Adrenal gland (tissue), 12 donors: ENCODE results near the gene TFEC. TPM values are rescaled to one million over a fixed set of nuclear protein-coding genes. Genes with fewer than 3 reads are reported as not detected.
"Not testable (repeated sequence)": the region's sequence is repeated elsewhere in the genome, so short reads cannot be mapped to it uniquely, and the experiment has no call there.

Source experiments
- DNase-seq, 7 donors: peaks; one replicate each; pipeline ENCODE4 v3.0.0-alpha.2; 2019 to 2020
- H3K27ac ChIP-seq, 5 donors: fragments of 200-600 bp; sonication (generic) in 4 of 5; 1 replicate in 3 of 5; 2 replicates in 2 of 5; pipeline versions ENCODE4 v1.5.1 to v1.8.0; 2016 to 2020; ENCODE audit warnings: mild to moderate bottlenecking in 1 of 5
- H3K27me3 ChIP-seq: fragments of 200-600 bp; 2 replicates; pipeline ENCODE4 v1.8.0; 2021
- H3K36me3 ChIP-seq, 2 donors: fragments of 200-600 bp; replicated peaks in 1 of 2; 1 replicate in 1 of 2; 2 replicates in 1 of 2; pipeline versions ENCODE4 v1.5.1 to v1.8.0; 2018 to 2022
- H3K4me1 ChIP-seq, 2 donors: fragments of 200-600 bp; replicated peaks in 1 of 2; 1 replicate in 1 of 2; 2 replicates in 1 of 2; pipeline versions ENCODE4 v1.5.1 to v1.8.0; 2018 to 2021
- H3K4me3 ChIP-seq, 4 donors: fragments of 200-600 bp; sonication (generic) in 3 of 4; one replicate each; pipeline ENCODE4 v1.5.1; 2016 to 2018
- H3K9me3 ChIP-seq, 3 donors: fragments of 200-600 bp; sonication (generic) in 1 of 3; replicated peaks in 1 of 3; 1 replicate in 2 of 3; 2 replicates in 1 of 3; pipeline versions ENCODE4 v1.5.1 to v1.8.0; 2016 to 2021
- CTCF ChIP-seq, 6 experiments: fragments of 450-650 bp in 4 of 6; fragments of 200-600 bp in 2 of 6; sonication (generic) in 1 of 6; IDR thresholded peaks; 1 replicate in 5 of 6; 2 replicates in 1 of 6; pipeline versions ENCODE4 v1.5.1 to v1.8.0; 2016 to 2021; ENCODE audit warnings: antibody characterized with exemption in 6 of 6, mild to moderate bottlenecking in 2 of 6, moderate library complexity in 1 of 6
- POLR2A ChIP-seq, 2 donors: fragments of 450-650 bp; IDR thresholded peaks; one replicate each; pipeline ENCODE4 v1.6.1; 2017; ENCODE audit warnings: antibody characterized with exemption in 2 of 2, mild to moderate bottlenecking in 2 of 2, moderate library complexity in 1 of 2
- WGBS, 4 donors: extraction: QIAGEN DNeasy Blood & Tissue Kit in 2 of 4; methylation state at CpG; one replicate each; pipeline versions ENCODE4 v1.1.5 to v1.1.7; 2013 to 2017; 5-methylcytosine and 5-hydroxymethylcytosine counted together
- intact Hi-C, 2 donors: fragments of 100-400 bp; cut with DNase I; formaldehyde crosslinking; loops; one replicate each; pipeline versions ENCODE4 v1.14.1 to v1.15.0; 2022 to 2023
- polyA plus RNA-seq, 3 donors: library from polyadenylated mRNA; stranded (reverse); fragments of 200-250 nt in 2 of 3; fragments of 350-450 nt in 1 of 3; fragmentation: Illumina TruSeq in 1 of 3; extraction: RNeasy Lipid Tissue Mini Kit (QIAGEN cat#74804) in 1 of 3; gene quantifications; one replicate each; pipeline ENCODE4 v1.2.3, GENCODE V29; 2013 to 2014
- total RNA-seq, 9 donors: library from RNA; depleted of rRNA in 4 of 9; stranded (reverse); fragments of >200 nt in 4 of 9; fragments of 120-200 nt in 1 of 9; fragmentation: NEBNext Ultra II Directional in 1 of 9; extraction: Animal tissue kit (Norgen Biotek cat#: 25700) in 1 of 9; gene quantifications; one replicate each; pipeline versions ENCODE4 v1.1.0 to v1.2.4, GENCODE V29; 2013 to 2023
- donor health status: healthy with polysubstance abuse.
- donor health status: Bipolar disorder and iron deficiency.
- donor health status: DM: yes; HTN: yes; CAD: no.
- donor health status: DM: no; HTN: no; CAD: no.
- donor health status: DM: no; HTN: no; CAD: no.
- donor health status: DM: yes; HTN: yes; CAD: no.

TFEC gene
- total and polyA plus RNA-seq, 12 donors, result 1.00 to 16.4 (median 4.5) TPM

GRCh38 chr7:116062666-116063065, 32.1 kb upstream of the TFEC start:
- intact Hi-C loops, result no loop called here
- Histone ChIP-seq H3K27ac (no peak overlapping the region), H3K4me1 (no peaks in the 10 kb centered on the region), H3K36me3 (no peaks in the 10 kb centered on the region), H3K4me3 (no peak overlapping the region), H3K9me3 (no peaks in the 10 kb centered on the region), H3K27me3 (no peaks in the 10 kb centered on the region)
- TF ChIP-seq CTCF (IDR thresholded peaks at IDR 0.05) (no peak), POLR2A (IDR thresholded peaks at IDR 0.05) (no peak)
- no peak for DNase-seq
- WGBS, 4 donors, result 71 to 81% (median 73%) methylated on average over 2 of the region's 2 CpGs

- 52 to 57% (median 53%) methylated on average over 2 of the region's 2 CpGs for WGBS, 4 donors
- no peak for DNase-seq
- Histone ChIP-seq H3K9me3 (no peaks in the 10 kb centered on the region), H3K27ac (no peak overlapping the region), H3K36me3 (no peaks in the 10 kb centered on the region), H3K4me1 (no peaks in the 10 kb centered on the region), H3K4me3 (no peak overlapping the region), H3K27me3 (no peaks in the 10 kb centered on the region)
- TF ChIP-seq POLR2A (IDR thresholded peaks at IDR 0.05), result no peak
- no peak for TF ChIP-seq CTCF (IDR thresholded peaks at IDR 0.05)
- intact Hi-C loops, result no loop called here
Measured at GRCh38 chr7:116052006-116052405, 21.4 kb upstream of the TFEC start.

GRCh38 chr7:116047261-116047660, 16.7 kb upstream of the TFEC start:
- H3K4me3 ChIP-seq, H3K4me1 ChIP-seq, intact Hi-C loops, H3K27ac ChIP-seq, H3K36me3 ChIP-seq, DNase-seq, H3K9me3 ChIP-seq, H3K27me3 ChIP-seq: not testable (repeated sequence)
- WGBS, 4 donors, result 83 to 98% (median 88%) methylated on average over 5 to 6 of the region's 6 CpGs

- intact Hi-C loops, result no loop called here
- no peaks in the 10 kb centered on the region for H3K27me3 ChIP-seq
- TF ChIP-seq CTCF (IDR thresholded peaks at IDR 0.05) (no peak), POLR2A (IDR thresholded peaks at IDR 0.05) (no peak)
- no peak for DNase-seq
- H3K36me3 ChIP-seq, result no peaks in the 10 kb centered on the region
- no peaks in the 10 kb centered on the region for H3K4me1 ChIP-seq
- H3K9me3 ChIP-seq, result no peaks in the 10 kb centered on the region
- H3K27ac ChIP-seq, result no peak overlapping the region
- 74 to 84% (median 79%) methylated on average over 6 of the region's 6 CpGs for WGBS, 4 donors
- H3K4me3 ChIP-seq, result no peak overlapping the region
Measured at GRCh38 chr7:116045532-116045931, 15.0 kb upstream of the TFEC start.

GRCh38 chr7:116041615-116042014, 11.1 kb upstream of the TFEC start:
- Histone ChIP-seq H3K27ac (no peak overlapping the region), H3K4me1 (no peaks in the 10 kb centered on the region), H3K36me3 (no peaks in the 10 kb centered on the region), H3K27me3 (no peaks in the 10 kb centered on the region), H3K4me3 (no peak overlapping the region), H3K9me3 (no peaks in the 10 kb centered on the region)
- 63 to 73% (median 69%) methylated on average over 4 of the region's 4 CpGs for WGBS, 4 donors
- DNase-seq, result no peak
- no peak for TF ChIP-seq CTCF (IDR thresholded peaks at IDR 0.05)
- no peak for TF ChIP-seq POLR2A (IDR thresholded peaks at IDR 0.05)
- intact Hi-C loops, result no loop called here
